B cell (primary cell): ENCODE data around the gene SDC1.

Experiments used
- EZH2 ChIP-seq: IDR thresholded peaks from 2 replicates; pipeline ENCODE4 v1.6.1; 2012; ENCODE audit warnings: borderline replicate concordance, low read depth, mild to moderate bottlenecking, moderate library complexity, low read length; ENCODE audit not compliant: insufficient read depth, poor library complexity, severe bottlenecking
- TF ChIP-seq, protein P1 (sequence below): fragments of 200-600 bp; IDR thresholded peaks from one replicate; pipeline ENCODE4 v1.8.0; 2022; ENCODE audit warnings: antibody characterized with exemption, mild to moderate bottlenecking

GRCh38 chr2:20211420-20211819 lies 13.5 kb downstream of the SDC1 start:
- TF ChIP-seq, protein P1, sequence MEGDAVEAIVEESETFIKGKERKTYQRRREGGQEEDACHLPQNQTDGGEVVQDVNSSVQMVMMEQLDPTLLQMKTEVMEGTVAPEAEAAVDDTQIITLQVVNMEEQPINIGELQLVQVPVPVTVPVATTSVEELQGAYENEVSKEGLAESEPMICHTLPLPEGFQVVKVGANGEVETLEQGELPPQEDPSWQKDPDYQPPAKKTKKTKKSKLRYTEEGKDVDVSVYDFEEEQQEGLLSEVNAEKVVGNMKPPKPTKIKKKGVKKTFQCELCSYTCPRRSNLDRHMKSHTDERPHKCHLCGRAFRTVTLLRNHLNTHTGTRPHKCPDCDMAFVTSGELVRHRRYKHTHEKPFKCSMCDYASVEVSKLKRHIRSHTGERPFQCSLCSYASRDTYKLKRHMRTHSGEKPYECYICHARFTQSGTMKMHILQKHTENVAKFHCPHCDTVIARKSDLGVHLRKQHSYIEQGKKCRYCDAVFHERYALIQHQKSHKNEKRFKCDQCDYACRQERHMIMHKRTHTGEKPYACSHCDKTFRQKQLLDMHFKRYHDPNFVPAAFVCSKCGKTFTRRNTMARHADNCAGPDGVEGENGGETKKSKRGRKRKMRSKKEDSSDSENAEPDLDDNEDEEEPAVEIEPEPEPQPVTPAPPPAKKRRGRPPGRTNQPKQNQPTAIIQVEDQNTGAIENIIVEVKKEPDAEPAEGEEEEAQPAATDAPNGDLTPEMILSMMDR = no peak
- TF ChIP-seq EZH2 = no peak
